ENCODE data around the gene EVL.

Gene EVL

DNA sequence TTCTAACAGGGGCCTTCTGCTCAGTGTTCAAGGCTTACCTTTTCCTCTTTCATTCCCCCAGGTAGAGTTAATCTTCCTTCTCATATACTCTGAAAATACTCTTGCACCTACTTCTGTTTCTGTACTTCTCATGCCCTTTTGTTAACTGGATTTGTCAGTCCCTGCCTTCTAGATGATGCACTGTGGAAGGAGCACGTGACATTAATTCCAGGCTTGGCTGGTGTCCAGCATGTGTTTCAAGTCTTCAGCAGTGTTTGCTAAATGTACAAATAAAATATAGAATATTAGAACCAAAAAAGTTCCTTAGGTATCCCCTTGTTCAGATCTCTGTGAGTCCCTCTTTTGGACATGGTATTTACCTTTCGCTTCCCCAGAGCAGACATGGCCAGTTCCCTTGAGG, 27.9 kb upstream of the EVL start:
- in situ Hi-C loops (cut with HindIII; ENCODE audit: low sequenced_read_pairs), result no loop called here

DNA sequence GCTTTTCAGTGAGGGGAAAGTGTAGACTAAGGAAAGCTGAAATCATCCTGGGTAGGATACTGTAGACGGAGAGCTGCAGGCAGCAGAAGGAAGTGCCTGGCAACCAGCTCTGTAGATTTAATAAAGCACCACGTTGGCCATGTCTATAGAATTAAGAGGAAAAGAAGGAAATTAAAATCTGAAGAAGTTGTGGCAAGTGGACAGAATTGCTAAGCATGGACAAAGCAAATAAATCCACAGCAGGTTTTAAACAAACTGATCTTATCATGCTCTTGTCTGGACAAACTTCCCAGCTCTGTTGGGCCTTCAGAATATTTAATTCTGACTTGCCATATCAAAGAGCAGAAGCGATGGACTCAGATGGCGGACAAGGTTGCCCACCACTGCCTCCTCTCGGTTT, 27.2 kb upstream of the EVL start:
- in situ Hi-C loops (cut with HindIII; ENCODE audit: low sequenced_read_pairs), result no loop called here

DNA sequence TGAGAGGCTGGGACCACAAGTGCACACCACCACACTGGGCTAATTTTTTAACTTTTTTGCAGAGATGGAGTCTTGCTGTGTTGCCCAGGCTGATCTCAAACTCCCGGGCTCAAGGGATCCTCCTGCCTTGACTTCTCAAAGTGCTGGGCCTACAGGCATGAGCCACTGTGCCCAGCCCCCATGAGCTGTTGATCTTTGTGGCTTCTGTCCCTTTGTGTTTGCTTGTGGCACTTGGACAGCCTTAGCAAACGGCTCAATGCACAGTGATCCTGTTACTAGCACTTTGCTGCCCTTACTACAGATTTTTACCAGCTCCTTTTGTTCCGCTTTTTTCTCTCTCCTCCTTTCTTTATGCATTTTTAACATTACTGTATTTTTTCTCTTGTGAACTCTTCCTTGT, 25.3 kb upstream of the EVL start:
- in situ Hi-C loops (cut with HindIII; ENCODE audit: low sequenced_read_pairs), result no loop called here

DNA sequence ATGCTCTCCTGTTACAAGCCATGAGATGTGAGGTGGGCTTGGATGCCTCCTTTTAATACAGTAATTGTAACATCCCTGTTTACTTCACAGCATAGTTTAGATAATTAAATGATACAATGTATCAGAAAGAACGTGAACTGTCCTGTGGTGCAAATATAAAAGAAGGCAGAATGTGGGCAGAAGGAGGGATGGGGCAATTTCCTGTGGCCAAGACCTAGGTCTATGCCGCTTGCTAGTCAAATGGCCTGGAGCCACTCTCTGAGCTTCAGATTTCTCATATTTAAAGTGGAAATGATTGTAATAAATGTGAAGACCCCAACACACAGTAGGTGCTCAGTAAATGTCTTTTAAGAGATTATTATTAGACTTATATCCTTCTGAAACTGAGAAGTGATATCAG, 24.0 kb upstream of the EVL start:
- in situ Hi-C loops (cut with HindIII; ENCODE audit: low sequenced_read_pairs), result no loop called here

DNA sequence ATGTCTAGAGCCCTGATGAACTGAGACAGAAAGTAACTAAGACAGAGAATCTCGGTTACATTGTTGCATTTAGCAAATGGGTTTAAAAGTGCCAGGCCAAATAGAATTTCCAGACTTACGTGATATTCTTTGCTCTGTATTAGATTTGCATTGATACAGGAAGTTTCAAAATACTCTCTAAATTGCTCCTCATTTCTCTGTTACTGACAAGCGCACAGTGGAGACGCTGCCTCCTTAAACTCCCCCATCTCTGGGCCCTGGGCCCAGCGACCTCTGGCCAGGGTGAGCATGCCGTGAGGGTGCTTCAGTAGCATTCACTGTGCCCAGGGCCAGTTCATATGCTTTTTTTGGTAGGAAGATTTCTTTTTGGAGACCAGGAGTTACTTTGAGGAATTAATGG, 22.9 kb upstream of the EVL start:
- in situ Hi-C loops (cut with HindIII; ENCODE audit: low sequenced_read_pairs), result no loop called here

DNA sequence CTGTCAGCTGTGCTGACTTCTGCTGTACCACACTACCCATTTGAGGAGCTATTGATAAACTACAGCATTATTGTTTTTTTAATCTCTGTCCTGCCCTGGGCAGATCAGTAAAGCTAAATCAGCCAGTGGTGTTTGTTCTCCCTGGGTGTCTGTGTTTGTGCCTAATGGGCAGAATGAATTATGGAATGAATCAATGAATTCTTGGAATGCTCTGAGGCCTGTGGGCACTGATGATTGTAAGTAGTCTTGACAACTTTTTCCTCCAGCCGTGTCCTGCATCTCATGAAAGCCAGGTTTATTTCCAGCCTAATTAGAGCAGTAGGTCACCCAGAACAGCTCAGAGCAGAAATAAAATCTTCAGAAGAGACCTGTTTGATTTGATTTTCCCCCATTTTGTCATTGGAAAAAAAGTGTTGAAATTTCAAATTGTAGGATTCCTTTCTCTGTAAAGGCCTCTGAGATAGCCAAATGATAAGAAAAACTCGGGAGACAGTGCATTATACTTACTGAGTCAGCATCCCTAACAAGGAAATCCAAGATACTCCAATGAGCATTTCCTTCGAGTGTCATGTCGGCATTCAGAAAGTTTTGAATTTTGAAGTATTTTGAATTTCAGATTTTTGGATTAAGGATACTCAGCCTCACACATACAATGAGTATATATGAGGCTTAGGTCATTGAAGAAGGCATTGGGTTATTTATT, 19.4 kb upstream of the EVL start:
- in situ Hi-C loops (cut with HindIII; ENCODE audit: low sequenced_read_pairs), result no loop called here

DNA sequence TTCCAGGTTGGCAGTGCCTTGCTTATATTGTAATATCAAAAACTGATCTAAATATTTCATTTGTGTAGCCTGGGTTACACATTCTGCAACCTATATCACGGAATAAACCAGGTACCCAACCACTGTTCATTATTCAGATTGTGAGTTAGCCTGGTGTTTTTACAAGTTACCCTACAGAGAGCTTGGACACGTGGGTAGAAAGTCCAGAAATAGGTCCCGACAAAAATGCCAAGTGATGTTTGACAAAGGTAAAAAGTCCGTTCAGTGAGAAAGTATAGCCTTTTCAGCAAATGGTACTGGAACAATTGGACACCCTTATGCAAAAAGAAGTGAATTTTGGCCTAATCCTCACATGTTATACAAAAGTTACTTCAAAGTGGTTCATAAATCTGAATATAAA, 17.6 kb upstream of the EVL start:
- in situ Hi-C loops (cut with HindIII; ENCODE audit: low sequenced_read_pairs), result no loop called here

DNA sequence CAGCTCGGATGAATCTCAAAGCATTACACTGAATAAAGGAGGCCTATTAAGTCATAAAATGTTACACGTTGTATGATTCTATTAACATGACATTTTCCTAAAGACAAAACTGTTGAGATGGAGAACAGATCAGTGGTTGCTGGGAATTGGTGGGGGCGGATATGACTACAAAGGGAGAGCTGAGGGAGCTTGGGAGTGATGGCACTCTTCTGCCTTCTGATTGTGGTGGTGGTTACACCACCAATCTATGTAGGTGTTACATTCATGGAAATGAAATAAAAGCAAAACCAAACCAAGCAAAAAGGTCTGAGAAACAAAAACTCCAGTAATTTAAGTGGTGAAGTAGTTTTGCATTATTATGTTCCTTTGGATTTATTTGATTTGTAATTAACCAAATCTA, 16.4 kb upstream of the EVL start:
- in situ Hi-C loops (cut with HindIII; ENCODE audit: low sequenced_read_pairs), result no loop called here

DNA sequence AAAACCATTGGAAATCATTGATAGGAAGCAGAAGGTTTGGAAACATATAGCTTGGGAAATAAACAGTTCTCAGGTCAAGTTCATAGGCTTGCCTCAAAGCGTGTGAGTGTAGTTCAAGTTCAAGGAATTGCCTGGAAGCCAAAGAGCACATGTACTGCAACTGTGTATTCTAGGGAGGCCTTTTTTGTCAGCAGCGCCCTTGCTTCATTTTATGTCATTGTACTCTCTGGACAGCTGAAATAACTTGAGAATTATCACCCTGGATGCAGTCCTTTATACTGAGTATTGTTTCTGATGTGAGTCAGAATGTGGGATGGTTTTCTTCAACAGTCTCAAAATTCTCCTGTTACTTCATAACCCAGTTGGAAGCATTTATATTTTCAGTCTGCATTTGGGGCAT, 16.0 kb upstream of the EVL start:
- in situ Hi-C loops (cut with HindIII; ENCODE audit: low sequenced_read_pairs), result no loop called here

DNA sequence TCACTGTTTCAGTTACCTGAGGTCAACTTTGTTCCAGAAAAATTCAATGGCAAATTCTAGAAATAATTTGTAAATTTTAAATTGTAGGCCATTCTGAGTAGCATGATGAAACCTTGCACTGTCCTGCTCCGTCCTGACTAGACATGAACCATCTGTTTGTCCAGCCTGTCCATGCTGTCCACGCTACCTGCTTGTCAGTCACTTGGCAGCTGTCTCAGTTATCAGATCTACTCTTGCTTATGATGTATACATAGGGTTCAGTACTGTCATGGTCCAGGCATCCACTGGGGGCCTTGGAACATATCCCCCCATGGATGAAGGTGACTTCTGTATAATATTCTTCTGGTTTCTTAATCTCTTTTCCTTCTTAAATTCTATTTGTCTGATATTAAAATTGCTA, 14.1 kb upstream of the EVL start:
- in situ Hi-C loops (cut with HindIII; ENCODE audit: low sequenced_read_pairs), result no loop called here

DNA sequence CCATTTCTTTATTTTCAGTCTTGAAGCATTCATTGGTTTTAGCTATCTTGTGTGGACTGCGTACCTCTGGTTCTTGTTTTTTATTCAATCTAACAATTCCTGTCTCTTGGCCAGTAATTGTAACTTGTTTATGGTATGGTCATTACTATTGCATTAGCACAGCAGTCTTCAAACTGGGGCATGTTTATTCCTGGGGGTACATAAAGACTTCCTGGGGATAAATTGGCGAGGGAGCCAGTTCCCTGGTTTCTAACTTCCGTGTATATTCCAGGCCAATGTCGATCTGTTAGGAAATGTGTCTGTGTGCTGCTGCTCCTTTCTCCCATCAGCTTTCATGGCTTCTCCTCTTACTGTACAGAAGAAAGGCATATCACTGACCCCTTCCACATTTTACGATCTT, 13.7 kb upstream of the EVL start:
- in situ Hi-C loops (cut with HindIII; ENCODE audit: low sequenced_read_pairs), result no loop called here

DNA sequence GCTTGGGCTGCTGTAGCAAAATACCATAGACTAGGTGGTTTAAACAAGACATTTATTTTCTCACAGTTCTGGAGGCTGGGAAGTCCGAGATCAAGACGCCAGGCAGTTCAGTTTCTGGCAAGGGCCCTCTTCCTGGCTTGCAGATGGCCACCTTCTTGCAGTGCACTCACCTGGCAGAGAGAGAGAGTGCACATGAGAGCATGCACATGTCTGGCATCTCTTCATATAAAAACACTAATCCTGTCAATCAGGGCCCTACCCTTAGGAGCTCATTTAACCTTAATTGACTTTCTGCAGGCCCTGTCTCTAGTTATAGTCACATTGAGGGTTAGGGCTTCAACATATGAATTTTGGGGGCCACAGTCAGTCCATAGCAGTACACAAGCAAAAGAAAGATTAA, 12.4 kb upstream of the EVL start:
- in situ Hi-C loops (cut with HindIII; ENCODE audit: low sequenced_read_pairs), result no loop called here

DNA sequence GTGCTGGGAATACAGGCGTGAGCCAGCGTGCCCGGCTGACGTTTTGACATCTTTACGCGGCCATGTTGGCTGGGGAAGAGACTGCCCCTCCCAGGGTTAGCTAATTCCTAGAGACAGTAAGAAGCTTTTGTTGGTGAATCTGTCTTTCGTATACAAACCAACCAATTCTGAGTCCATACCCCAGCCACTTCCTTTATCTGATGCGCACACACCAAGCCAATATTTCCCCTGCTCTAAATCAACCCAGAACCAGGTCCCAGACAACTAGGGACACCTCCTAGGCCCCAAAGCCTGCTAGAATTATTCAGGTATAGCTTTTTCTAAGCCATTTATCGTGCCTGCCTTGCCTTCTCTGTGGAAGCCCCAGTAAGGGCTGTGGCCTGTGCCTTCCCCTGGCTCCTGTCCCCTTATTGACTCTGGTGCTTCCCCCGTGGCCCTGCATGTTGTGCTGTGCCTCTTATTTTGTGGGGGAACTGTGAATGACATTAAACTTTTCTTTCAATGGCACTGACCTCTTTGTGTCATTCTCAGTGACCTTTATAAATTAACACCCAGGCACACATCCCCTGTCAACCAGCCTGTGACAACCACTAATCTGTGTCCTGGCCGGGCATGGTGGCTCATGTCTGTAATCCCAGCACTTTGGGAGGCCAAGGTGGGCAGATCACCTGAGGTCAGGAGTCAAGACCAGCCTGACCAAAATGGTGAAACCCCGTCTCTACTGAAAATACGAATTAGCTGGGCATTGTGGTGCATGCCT, 10.7 kb upstream of the EVL start:
- in situ Hi-C loops (cut with HindIII; ENCODE audit: low sequenced_read_pairs), result no loop called here

DNA sequence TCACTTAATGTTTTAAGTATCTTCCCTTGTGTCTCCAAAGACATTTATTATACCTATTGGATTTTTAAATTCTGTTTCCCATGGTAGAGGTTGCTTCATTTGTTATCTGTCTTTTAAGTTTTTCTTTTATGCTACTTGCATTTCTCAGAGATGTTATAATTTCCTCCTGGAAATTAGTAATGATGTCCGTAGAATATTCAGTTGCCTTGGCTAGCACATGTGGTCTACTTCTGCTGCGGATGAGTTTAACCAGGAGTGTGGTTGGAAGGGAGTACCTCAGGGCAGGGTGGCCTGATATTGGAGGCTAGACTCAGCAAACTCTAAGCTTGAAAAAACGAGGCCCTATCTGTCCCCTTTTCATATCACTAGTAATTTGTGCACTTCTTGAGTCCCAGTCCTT, 8.8 kb upstream of the EVL start:
- in situ Hi-C loops (cut with HindIII; ENCODE audit: low sequenced_read_pairs), result no loop called here

DNA sequence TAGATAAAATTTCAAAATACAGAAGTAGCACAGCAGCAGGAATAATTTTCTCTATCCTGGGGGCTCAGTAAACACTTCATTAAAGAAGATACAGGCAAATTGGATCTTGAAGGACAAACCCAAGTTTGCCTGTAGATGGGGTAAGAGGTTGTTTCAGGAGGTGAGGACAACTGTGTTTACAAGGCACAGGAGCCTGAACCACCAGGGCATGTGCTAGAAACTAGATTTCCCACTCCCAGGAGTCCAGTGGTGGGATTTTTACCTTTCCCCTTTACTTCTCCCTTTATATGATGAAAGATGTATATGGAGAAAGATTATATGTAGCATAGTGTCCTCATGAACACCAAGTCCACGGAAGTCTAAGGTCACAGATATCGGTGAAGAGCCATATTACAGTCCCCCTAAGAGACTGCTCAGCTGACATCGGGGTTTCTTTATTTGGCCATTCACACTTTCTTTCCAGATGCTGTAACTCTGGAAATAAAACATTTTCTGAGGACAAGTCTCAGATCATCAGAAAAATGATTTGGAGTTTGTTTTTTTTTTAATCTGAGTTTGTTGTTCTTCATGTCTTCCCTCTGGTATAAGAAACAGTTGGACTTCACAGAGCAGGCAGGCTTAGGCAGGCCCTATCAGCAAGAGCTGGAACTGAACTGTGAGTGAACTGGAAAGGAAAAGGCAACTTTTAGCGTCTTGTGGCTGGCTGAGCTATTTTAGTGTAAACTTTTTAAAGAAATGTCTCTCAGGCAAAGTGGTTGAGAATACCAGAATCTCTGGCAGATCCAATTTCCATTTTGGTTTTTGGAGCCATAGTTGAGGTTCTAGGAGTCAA, 8.0 kb upstream of the EVL start:
- in situ Hi-C loops (cut with HindIII; ENCODE audit: low sequenced_read_pairs), result no loop called here

DNA sequence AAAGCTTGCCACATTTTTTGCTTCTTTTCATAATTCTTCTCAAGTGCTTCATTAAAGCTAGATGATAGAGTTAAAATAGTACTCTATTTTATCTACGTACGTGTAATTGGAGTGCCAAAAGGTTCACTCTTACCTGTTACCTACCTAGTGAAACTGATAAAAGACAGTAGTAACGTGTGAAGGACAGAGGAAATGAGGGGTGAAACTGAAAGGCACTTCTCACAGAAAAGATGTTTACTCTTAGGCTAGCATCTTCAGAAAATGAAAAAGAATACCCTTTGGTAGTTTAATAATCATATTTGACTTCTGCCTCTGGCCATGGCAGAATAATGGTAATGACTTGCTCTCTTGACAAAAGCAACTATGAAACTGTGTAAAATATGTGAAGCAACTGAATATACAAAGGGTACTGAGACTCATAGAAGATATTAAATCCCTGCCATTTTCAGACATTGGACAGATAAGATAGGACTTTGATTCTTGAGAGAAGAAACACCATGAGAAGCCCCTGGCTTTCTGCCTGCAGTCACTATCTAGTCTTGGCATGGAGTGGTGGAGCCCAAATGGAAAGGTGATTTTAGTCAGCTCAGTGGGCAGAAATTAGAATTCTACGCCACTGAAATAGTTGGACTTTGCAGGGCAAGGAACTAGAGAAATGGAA, 6.3 kb upstream of the EVL start:
- in situ Hi-C loops (cut with HindIII; ENCODE audit: low sequenced_read_pairs), result no loop called here

DNA sequence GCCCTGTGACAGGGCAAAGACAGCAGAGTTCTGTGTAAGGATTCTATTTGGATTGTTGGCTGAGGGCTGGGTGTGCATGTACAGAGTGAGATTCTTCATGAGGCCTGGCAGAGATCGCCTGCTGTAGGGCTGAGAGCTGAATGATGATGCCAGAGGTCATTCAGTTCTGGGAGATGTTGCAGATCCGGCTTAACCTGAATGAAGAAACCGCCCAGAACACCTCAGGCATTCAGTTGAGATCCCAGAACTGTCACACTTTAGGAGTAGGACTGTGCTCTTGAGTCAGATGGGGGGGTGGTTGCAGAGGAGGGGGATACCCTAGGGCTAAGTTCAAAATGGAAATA, 5.8 kb upstream of the EVL start:
- in situ Hi-C loops (cut with HindIII; ENCODE audit: low sequenced_read_pairs), result no loop called here

DNA sequence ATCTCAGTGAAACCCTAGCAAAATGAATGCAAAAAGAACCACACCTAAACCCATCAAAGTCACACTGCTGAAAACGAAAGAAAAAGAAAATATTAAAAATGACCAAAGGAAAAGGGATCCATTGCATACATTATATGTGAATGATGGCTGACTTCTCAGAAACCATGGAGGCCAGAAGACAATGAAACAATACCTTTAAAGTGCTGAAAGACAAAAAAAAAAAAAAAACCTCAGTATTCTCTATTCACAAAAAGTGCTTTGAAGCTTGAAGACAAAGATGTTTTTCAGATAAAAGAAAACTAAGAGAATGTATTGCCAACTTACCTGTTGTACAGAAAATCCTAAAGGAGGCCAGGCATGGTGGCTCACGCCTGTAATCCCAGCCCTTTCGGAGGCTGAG, 4.5 kb upstream of the EVL start:
- in situ Hi-C loops (cut with HindIII; ENCODE audit: low sequenced_read_pairs), result no loop called here

DNA sequence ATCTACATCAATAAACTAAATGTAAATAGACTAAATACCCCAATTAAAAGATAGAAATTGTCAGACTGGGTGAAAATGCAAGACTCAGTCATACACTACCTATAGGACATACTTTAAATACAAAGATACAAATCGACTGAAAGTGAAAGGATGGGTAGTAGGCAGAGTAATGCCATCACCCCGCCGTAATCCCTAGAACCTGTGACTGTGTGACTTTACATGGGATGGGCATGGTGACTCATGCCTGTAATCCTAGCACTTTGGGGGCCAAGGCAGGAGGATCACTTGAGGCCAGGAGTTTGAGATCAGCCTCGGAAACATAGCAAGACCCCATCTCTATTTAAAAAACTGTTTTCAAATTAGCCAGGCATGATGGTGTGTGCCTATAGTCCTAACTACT, 2.6 kb upstream of the EVL start:
- in situ Hi-C loops (cut with HindIII; ENCODE audit: low sequenced_read_pairs), result no loop called here

DNA sequence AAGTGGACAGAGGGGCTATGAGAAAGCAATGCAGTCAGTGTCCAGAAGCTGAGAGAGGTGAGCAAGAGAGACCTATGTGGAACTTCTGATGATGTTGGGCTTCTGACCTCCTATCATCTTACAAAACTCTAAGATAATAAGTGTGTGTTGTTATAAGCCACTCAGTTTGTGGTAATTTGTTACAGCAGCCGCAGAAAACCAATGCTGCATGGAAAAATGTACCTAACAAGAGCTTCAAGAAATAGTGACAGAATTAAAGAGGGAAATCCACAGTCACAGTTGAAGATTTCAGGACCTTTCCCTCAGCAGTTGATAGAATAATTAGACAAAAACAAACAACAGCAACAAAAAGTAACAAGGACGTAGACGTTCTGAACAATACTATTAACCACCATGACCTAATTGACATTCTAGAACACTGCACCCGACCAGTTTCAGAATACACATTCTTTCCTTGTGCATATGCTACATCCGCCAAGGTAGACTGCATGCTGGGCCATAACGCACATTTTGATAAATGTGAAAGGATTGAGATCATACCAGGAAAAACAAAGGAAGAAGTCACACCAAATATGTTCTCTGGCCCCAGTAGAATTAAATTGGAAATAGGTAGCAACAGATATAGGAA, 1.8 kb upstream of the EVL start:
- in situ Hi-C loops (cut with HindIII; ENCODE audit: low sequenced_read_pairs), result no loop called here
